ENCODE data around the gene HM13. TPM values are rescaled to one million over a fixed set of nuclear protein-coding genes. Genes with fewer than 3 reads are reported as not detected.
"Not testable (repeated sequence)": the region's sequence is repeated elsewhere in the genome, so short reads cannot be mapped to it uniquely, and the experiment has no call there.

The HM13 gene
- total and polyA plus RNA-seq, 2 donors (not counting 1 experiment from before 2014, with no cell fraction given) = 73.2 to 85.1 TPM

- no peak for DNase-seq
- Histone ChIP-seq H3K4me1 (ENCODE audit: control insufficient read depth in 2 of 2, insufficient read depth in 2 of 2, low read length in 2 of 2) (peaks cover 27 to 35% of the 10 kb centered on the region in 2 donors), H3K4me3 (ENCODE audit: control extremely low read depth in 1 of 5, extremely low read depth in 1 of 5, insufficient read depth in 1 of 5, low read depth in 2 of 5, low read length in 4 of 5) (no peak overlapping the region), H3K9ac (ENCODE audit: low read length) (no peak overlapping the region), H2AFZ (ENCODE audit: insufficient read depth, low read depth, low read length, poor library complexity, severe bottlenecking) (no peak overlapping the region), H3K4me2 (replicated peaks; ENCODE audit: low read depth, low read length, poor library complexity, severe bottlenecking) (no peak overlapping the region), H3K79me2 (ENCODE audit: control insufficient read depth, insufficient read depth, low read length) (peaks cover 76% of the 10 kb centered on the region), H4K20me1 (ENCODE audit: control insufficient read depth, insufficient read depth, low read length, poor library complexity, severe bottlenecking) (peaks cover 67% of the 10 kb centered on the region), H3K9me3 (ENCODE audit: control extremely low read depth in 1 of 3, control insufficient read depth in 2 of 3, insufficient read depth in 1 of 3, low read length in 2 of 3) (no peaks in the 10 kb centered on the region), H3K36me3 (replicated peaks in 1 of 2; ENCODE audit: control extremely low read depth in 1 of 2, control insufficient read depth in 1 of 2, extremely low read depth in 1 of 2, insufficient read depth in 2 of 2, low read length in 1 of 2) (peaks cover 0 to 9% of the 10 kb centered on the region in 2 experiments), H3K27ac (ENCODE audit: low read length in 2 of 2) (no peak overlapping the region), H3K27me3 (replicated peaks in 1 of 4; ENCODE audit: control extremely low read depth in 1 of 4, control insufficient read depth in 3 of 4, insufficient read depth in 4 of 4, low read length in 3 of 4) (no peaks in the 10 kb centered on the region)
- TF ChIP-seq EZH2 (IDR thresholded peaks at IDR 0.05; ENCODE audit: borderline replicate concordance, insufficient read depth, low read depth, low read length, poor library complexity, severe bottlenecking) (no peak), CTCF (IDR thresholded peaks at IDR 0.05) (no peak)
- Mint-ChIP-seq H3K27me3 (no peaks in the 10 kb centered on the region), H3K4me1 (peaks cover 14% of the 10 kb centered on the region), H3K9me3 (ENCODE audit: insufficient read depth) (no peaks in the 10 kb centered on the region), H3K27ac (no peak overlapping the region), H3K4me3 (no peak overlapping the region)
- no peak for ATAC-seq (ENCODE audit: low read depth)
- WGBS (ENCODE audit: insufficient coverage) = 86% methylated on average over 3 of the region's 4 CpGs
- intact Hi-C loops (cut with micrococcal nuclease) = no loop called here
- CTCF ChIA-PET = no interaction called here
- POLR2A ChIA-PET = no interaction called here
Measured at GRCh38 chr20:31517373-31517772, 3.1 kb downstream of the HM13 start.

- 96% methylated on average over 5 of the region's 7 CpGs for WGBS (ENCODE audit: insufficient coverage)
- H3K4me1 ChIP-seq (ENCODE audit: control insufficient read depth in 2 of 2, insufficient read depth in 2 of 2, low read length in 2 of 2) = peaks cover 9 to 14% of the 10 kb centered on the region in 2 donors
- CTCF ChIA-PET = interaction anchor here (2.4 kb wide), 1 partner anchor 18 kb away, joined by 8 read pairs; no protein-coding TSS in a partner anchor
- H3K9ac ChIP-seq (ENCODE audit: low read length); H3K4me3 Mint-ChIP-seq; H2AFZ ChIP-seq (ENCODE audit: insufficient read depth, low read depth, low read length, poor library complexity, severe bottlenecking); H3K27ac Mint-ChIP-seq; H3K9me3 Mint-ChIP-seq (ENCODE audit: insufficient read depth); H3K27ac ChIP-seq (ENCODE audit: low read length in 2 of 2); H3K4me2 ChIP-seq (replicated peaks; ENCODE audit: low read depth, low read length, poor library complexity, severe bottlenecking); POLR2A ChIA-PET; H3K36me3 ChIP-seq (replicated peaks in 1 of 2; ENCODE audit: control extremely low read depth in 1 of 2, control insufficient read depth in 1 of 2, extremely low read depth in 1 of 2, insufficient read depth in 2 of 2, low read length in 1 of 2); H3K4me3 ChIP-seq (ENCODE audit: control extremely low read depth in 1 of 5, extremely low read depth in 1 of 5, insufficient read depth in 1 of 5, low read depth in 2 of 5, low read length in 4 of 5); H3K9me3 ChIP-seq (ENCODE audit: control extremely low read depth in 1 of 3, control insufficient read depth in 2 of 3, insufficient read depth in 1 of 3, low read length in 2 of 3); intact Hi-C loops (cut with micrococcal nuclease); DNase-seq; ATAC-seq (ENCODE audit: low read depth); H3K27me3 ChIP-seq (replicated peaks in 1 of 4; ENCODE audit: control extremely low read depth in 1 of 4, control insufficient read depth in 3 of 4, insufficient read depth in 4 of 4, low read length in 3 of 4); H3K27me3 Mint-ChIP-seq: not testable (repeated sequence)
- peaks cover 57% of the 10 kb centered on the region for H4K20me1 ChIP-seq (ENCODE audit: control insufficient read depth, insufficient read depth, low read length, poor library complexity, severe bottlenecking)
- peaks cover 72% of the 10 kb centered on the region for H3K79me2 ChIP-seq (ENCODE audit: control insufficient read depth, insufficient read depth, low read length)
- H3K4me1 Mint-ChIP-seq = peaks cover 19% of the 10 kb centered on the region
Measured at GRCh38 chr20:31521267-31521666, 7.0 kb downstream of the HM13 start.
